Activated CD4-positive, alpha-beta T cell treated with anti-CD3 and anti-CD28 coated beads, Interleukin-2, amount 10 ng/mL, durations not matched to agents 7 days and 5 days (primary cell): Measurements from ENCODE around the gene AMMECR1L. TPM values are rescaled to one million over a fixed set of nuclear protein-coding genes. Genes with fewer than 3 reads are reported as not detected.
A peak's percentile ranks its signal among the peaks of the same experiment; 100 is the strongest.
"Not testable (repeated sequence)": the region's sequence is repeated elsewhere in the genome, so short reads cannot be mapped to it uniquely, and the experiment has no call there.

Experiments used
- CTCF ChIA-PET: fragments of 350-600 bp; sonication (Branson Sonifier 250); formaldehyde crosslinking; loops from one replicate; lab custom pipeline; 2021; ENCODE audit warnings: antibody characterized with exemption; lab: Charles Lee
- POLR2A ChIA-PET: fragments of 350-600 bp; sonication (Branson Sonifier 250); formaldehyde crosslinking; loops from one replicate; lab custom pipeline; 2021; ENCODE audit warnings: antibody characterized with exemption; lab: Charles Lee
- DNase-seq: peaks from one replicate; pipeline ENCODE4 v3.0.0-alpha.2; 2020
- H3K27ac Mint-ChIP-seq: one replicate; pipeline ENCODE4 v1.8.0; 2021; ENCODE audit warnings: mild to moderate bottlenecking, moderate library complexity, mixed read lengths
- H3K27me3 Mint-ChIP-seq: one replicate; pipeline ENCODE4 v1.8.0; 2021; ENCODE audit warnings: mixed read lengths
- H3K36me3 Mint-ChIP-seq: one replicate; pipeline ENCODE4 v1.8.0; 2021; ENCODE audit warnings: low read depth, mixed read lengths
- H3K4me1 Mint-ChIP-seq: one replicate; pipeline ENCODE4 v1.8.0; 2021; ENCODE audit warnings: mixed read lengths
- H3K4me3 Mint-ChIP-seq: one replicate; pipeline ENCODE4 v1.8.0; 2021; ENCODE audit warnings: mild to moderate bottlenecking, moderate library complexity, mixed read lengths
- H3K9me3 Mint-ChIP-seq: one replicate; pipeline ENCODE4 v1.8.0; 2021; ENCODE audit warnings: mixed read lengths
- total RNA-seq, 2 experiments: library from RNA; stranded (reverse); gene quantifications; one replicate each; pipeline ENCODE4 v1.2.3, GENCODE V29; 2021

The AMMECR1L gene
- total RNA-seq, 2 experiments from 2014 or later, result 15.0 to 15.4 TPM

DNA sequence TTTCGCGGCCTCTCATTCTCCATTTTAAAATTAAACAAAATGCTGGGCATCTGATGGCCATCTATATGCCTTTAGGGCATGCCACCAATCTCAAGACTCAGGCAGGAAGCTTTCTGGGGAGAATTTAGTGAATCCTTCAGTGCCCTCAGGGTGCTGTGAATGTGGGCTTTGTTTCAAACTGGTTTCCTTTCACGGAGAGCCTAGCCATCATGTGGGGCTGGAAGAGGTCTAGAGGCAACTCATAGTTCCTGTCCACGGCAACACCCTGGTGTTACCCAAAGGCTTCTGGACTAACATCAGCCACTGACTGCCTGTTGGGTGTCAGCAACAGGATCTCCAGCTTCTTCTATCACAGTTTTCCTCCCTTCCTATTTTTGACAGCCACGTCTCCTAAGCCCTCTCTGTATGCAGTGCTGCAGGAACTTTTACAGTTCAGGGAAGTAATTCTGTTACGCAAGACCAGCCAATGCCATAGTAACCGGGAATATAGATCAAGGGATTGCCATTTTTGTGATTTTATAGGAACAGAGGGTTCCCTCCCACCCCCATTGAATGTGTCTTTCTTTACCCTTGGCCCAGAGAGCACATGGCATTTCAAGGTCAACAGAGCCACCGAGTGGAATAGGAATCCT lies 66.8 kb downstream of the AMMECR1L start:
- no peak overlapping the region for H3K27ac Mint-ChIP-seq
- H3K4me3 Mint-ChIP-seq, result no peak overlapping the region
- H3K9me3 Mint-ChIP-seq, result peaks cover 33% of the 10 kb centered on the region
- H3K36me3 Mint-ChIP-seq, result peaks cover 2% of the 10 kb centered on the region
- peaks cover 32% of the 10 kb centered on the region for H3K27me3 Mint-ChIP-seq
- DNase-seq, result no peak
- ChIA-PET CTCF (no interaction called here), POLR2A (no interaction called here)
- H3K4me1 Mint-ChIP-seq, result no peaks in the 10 kb centered on the region

DNA sequence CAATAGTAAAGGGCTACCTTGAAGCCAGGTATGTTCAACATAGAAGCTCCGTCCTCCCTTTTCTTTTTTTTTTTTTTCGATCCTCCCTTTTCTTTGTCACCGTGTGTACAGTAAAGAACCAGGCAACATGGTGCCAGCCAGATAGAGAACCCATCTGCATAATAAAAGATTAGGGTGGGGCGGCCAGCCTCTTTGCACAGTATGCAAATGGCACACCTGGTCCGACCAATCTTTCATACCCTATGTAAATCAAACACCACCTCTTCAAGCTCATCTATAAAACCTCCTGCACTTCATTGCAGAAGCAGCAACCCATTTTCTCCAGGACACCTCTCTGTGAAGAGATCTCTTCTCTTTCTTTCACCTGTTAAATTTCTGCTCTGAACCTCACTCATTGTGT lies 67.5 kb downstream of the AMMECR1L start:
- Mint-ChIP-seq H3K4me1 (no peaks in the 10 kb centered on the region), H3K27me3 (peaks cover 32% of the 10 kb centered on the region), H3K9me3 (peaks cover 33% of the 10 kb centered on the region), H3K27ac (no peak overlapping the region), H3K36me3 (peaks cover 2% of the 10 kb centered on the region), H3K4me3 (no peak overlapping the region)
- no peak for DNase-seq
- CTCF ChIA-PET, result interaction anchor here (0.6 kb wide), 1 partner anchor 198 kb away, joined by 3 read pairs; no protein-coding TSS in a partner anchor
- POLR2A ChIA-PET, result no interaction called here

DNA sequence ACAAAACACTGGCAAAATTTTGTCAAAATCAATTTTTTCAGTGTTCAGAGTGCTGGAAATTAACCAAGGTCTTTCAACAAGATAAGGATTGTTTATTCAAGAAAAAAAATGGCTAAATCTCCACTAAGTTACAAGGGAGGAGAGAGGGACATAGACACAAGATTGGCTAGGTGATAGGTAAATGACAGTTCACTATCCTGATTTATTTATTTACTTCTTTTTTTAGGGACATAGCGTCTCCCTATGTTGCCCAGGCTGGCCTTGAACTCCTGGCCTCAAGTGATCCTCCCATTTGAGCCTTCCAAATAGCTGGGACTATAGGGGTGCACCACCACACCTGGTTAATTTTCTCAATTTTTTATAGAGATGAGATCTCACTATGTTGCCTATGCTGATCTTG lies 71.1 kb downstream of the AMMECR1L start:
- POLR2A ChIA-PET, result no interaction called here
- Mint-ChIP-seq H3K4me3 (no peak overlapping the region), H3K4me1 (peaks cover 21% of the 10 kb centered on the region), H3K27me3 (peaks cover 21% of the 10 kb centered on the region), H3K27ac (no peak overlapping the region), H3K36me3 (peaks cover 13% of the 10 kb centered on the region), H3K9me3 (peaks cover 7% of the 10 kb centered on the region)
- CTCF ChIA-PET, result interaction anchor here (0.6 kb wide), 1 partner anchor 53 kb away, joined by 3 read pairs; no protein-coding TSS in a partner anchor
- no peak for DNase-seq

DNA sequence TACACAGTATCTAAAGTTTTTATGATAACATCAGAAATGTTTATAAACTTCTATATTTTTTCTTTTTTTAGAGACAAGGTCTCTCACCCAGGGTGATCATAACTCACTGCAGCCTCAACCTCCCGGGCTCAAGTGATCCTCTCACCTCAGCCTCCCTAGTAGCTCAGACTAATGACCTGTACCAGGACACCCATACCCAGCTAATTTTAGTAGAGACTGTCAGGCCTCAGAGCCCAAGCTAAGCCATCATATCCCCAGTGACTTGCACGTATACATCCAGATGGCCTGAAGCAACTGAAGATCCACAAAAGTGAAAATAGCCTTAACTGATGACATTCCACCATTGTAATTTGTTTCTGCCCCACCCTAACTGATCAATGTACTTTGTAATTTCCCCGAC lies 73.3 kb downstream of the AMMECR1L start:
- H3K4me3 Mint-ChIP-seq, POLR2A ChIA-PET, H3K27me3 Mint-ChIP-seq, DNase-seq, H3K9me3 Mint-ChIP-seq: not testable (repeated sequence)
- peak overlapping the region; percentile 98 for H3K27ac Mint-ChIP-seq
- CTCF ChIA-PET, result interaction anchor here (0.7 kb wide), 2 partner anchors 130 to 411 kb away, joined by 3 to 4 read pairs; no protein-coding TSS in a partner anchor
- H3K4me1 Mint-ChIP-seq, result peaks cover 36% of the 10 kb centered on the region
- H3K36me3 Mint-ChIP-seq, result peaks cover 15% of the 10 kb centered on the region

Other genes starting within 250 kb of the AMMECR1L start
- not detected for gene GPR17, start 239.8 kb downstream of the AMMECR1L start, total RNA-seq
- gene LIMS2, start 210.4 kb downstream of the AMMECR1L start, total RNA-seq, result 10 to 100 TPM; 34.2 to 36.4 TPM
- gene SFT2D3, start 184.5 kb downstream of the AMMECR1L start, total RNA-seq, result 1 to 10 TPM; 5.0 to 5.7 TPM
- gene WDR33, start 74.8 kb downstream of the AMMECR1L start, total RNA-seq, result 10 to 100 TPM; 58.7 to 69.0 TPM
- 10 to 100 TPM; 46.3 to 52.3 TPM for gene POLR2D, start 27.8 kb downstream of the AMMECR1L start, total RNA-seq
- gene SAP130, start 142.1 kb upstream of the AMMECR1L start, total RNA-seq, result 10 to 100 TPM; 36.8 to 39.1 TPM
- gene UGGT1, start 205.2 kb upstream of the AMMECR1L start, total RNA-seq, result 10 to 100 TPM; 64.3 to 70.7 TPM